Measurements from ENCODE around the gene SPANXC.
"Not testable (repeated sequence)": the region's sequence is repeated elsewhere in the genome, so short reads cannot be mapped to it uniquely, and the experiment has no call there.

Gene SPANXC

GRCh38 chrX:141242417-141242816 is at the start of gene SPANXC:
TSS of gene SPANXC (minus strand) at chrX:141242517. CDS start at chrX:141242457, 60 bp downstream.
- DNase-seq, result not testable (repeated sequence)

- no peak for DNase-seq
Observed at GRCh38 chrX:141279476-141279875, 37.2 kb upstream of the SPANXC start.

- no peak for DNase-seq
Observed at GRCh38 chrX:141278306-141278705, 36.0 kb upstream of the SPANXC start.

- DNase-seq, result no peak
Observed at GRCh38 chrX:141258080-141258479, 15.8 kb upstream of the SPANXC start.

GRCh38 chrX:141221611-141222010 is 20.7 kb downstream of the SPANXC start:
- no peak for DNase-seq

GRCh38 chrX:141220342-141221008 is 21.8 kb downstream of the SPANXC start:
- DNase-seq, result no peak

GRCh38 chrX:141214196-141214595 is 28.1 kb downstream of the SPANXC start:
- no peak for DNase-seq

GRCh38 chrX:141201962-141202361 is 40.4 kb downstream of the SPANXC start:
- DNase-seq, result no peak
